GM18867 (cell line): Measurements from ENCODE around the gene NUDT4.
A peak's percentile ranks its signal among the peaks of the same experiment; 100 is the strongest.
"Not testable (repeated sequence)": the region's sequence is repeated elsewhere in the genome, so short reads cannot be mapped to it uniquely, and the experiment has no call there.

Experiments used
- ATAC-seq: cut with Tn5 transposase; IDR thresholded peaks from one replicate; pipeline ENCODE4 v1.9.1; 2021; ENCODE audit warnings: mild to moderate bottlenecking, moderate library complexity; ENCODE audit not compliant: unreplicated experiment

Gene NUDT4

GRCh38 chr12:93365616-93366405, 11.9 kb upstream of the NUDT4 start:
- ATAC-seq, result no peak

DNA sequence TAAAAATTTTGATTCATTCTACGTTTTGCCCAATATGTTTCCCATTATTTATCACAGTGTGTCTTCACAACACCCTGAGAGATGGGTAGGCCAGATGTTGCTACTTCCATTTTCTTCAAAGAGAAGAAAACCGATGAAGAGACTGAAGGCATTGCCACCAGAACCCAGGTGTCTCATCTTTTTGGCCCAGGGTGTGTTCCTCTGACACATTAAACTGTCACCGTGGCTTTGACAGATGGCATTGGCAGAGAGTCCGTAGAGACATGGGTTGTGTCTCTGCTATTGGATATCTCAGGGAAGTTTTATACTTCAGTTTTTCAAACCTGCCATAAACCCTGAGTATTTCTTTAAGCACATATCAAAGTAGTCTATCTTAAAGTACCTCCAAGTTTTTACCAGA, 11.3 kb upstream of the NUDT4 start:
- no peak for ATAC-seq

DNA sequence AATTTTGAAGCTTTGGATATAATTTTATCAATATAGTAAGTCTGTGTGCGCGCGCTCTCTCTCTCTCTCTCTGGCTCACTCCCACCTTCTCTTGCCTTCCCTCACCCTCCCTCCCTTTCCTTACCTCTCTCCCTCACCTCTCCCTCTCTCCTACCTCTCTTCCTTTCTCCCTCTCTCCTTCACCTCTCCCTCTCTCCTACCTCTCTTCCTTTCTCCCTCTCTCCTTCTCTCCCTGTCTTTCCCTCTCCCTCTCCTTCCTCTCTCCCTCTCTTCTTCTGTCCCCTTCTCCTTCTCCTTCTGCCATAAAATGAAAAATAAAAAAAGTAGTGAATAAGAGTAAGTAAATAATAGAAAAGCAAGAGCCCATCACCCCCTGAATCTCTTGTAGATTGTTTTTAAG, 9.0 kb upstream of the NUDT4 start:
- ATAC-seq, result no peak

DNA sequence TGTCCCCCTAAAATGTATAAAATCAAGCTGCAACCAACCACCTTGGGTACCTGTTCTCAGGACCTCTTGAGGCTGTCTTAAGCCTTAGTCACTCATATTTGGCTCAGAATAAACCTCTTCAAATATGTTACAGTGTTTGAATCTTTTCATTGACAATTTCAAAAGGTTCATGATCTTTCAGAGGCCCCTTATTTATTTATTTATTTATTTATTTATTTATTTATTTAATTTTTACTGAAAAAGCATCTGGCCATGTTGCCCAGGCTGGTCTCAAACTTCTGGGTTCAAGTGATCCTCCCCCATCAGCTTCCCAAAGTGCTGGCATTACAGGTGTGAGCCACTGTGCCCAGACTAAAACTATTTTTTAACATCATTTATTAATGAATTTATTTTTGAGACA, 8.2 kb upstream of the NUDT4 start:
- no peak for ATAC-seq

DNA sequence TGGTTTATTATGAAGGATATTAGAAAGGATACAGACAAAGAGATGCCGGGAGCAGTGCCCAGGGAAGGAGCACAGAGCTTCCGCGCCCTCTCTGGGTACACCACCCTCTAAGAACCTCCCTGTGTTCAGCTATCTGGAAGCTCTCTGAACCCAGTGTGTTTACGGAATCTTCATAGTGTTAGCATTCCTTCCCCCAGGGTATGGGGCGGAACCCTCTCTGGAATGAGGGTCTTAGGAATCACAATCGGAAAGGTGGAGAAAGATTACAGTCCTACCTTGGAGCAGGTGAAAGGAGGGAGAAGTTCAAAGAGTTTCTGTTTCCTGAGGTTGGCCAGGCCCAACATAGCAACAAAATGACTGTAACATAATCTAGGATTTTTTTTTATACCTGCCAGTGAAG, 6.8 kb upstream of the NUDT4 start:
- ATAC-seq, result no peak

DNA sequence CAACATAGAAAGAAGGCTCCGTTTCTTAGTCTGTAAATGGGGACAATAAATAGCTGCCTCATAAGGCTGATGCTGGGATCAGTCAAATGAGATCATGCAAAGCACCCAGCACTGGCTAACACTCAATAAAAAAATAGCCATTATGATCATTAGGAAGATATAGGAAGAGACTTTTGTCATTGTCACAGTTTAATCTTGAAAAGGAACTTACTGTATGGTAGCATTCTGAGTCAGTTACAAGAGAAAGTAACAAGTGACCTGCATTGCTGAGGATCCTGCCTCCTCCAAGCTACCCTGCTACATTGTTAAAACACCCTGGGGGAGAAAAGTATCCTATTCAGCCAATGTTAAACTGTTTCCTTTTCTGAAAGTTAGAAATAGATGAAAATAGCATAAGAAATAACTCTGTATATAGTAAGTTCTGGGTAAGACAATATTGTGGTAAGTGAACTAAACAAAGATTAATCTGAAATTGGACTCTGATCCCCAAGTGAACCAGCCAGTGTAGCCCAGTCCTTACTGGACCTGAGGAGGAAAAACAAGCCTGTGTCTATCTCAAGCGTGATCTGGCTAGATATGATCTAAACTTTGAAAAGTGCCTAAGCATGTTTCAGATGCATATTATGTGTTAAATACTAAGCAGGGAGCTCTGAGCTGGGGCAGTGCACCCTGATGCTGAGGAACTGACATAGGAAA, 3.6 kb upstream of the NUDT4 start:
- ATAC-seq, result no peak

DNA sequence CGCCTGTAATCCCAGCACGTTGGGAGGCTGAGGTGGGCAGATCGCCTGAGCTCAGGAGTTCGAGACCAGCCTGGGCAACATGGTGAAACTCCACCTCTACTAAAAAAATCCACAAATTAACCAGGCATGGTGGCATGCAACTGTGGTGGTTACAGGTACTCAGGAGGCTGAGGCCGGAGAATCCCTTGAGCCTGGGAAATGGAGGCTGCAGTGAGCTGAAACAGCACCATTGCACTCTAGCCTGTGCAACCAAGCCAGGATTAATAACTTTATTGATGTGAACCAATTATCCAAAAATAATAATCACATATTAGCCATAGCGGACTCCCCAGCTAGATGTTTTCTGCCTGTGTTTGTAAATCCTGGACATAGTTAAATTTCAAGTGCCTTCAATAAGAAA, 1.8 kb upstream of the NUDT4 start:
- ATAC-seq, result no peak

- no peak for ATAC-seq
These were observed 1.1 kb upstream of the NUDT4 start for GRCh38 chr12:93376436-93377251.

- ATAC-seq, result peak; percentile 30
These were observed 672 bp downstream of the NUDT4 start for GRCh38 chr12:93378196-93378997.

DNA sequence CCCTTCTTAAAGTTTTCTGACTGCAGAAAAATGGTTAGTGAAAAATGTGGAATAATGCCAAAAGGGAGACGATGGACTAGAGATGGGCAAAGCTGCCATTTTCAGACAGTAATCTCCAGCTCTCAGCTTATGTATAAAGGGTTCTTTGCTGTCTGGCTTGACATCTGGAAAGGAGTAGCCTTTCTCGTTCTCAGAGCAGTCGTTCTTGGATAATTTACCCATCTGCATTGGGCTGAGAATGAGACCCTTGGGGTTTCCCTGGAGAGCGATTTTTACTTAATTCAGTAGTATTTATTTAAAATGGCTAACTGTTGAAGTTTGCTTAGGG, 1.2 kb downstream of the NUDT4 start:
- no peak for ATAC-seq

DNA sequence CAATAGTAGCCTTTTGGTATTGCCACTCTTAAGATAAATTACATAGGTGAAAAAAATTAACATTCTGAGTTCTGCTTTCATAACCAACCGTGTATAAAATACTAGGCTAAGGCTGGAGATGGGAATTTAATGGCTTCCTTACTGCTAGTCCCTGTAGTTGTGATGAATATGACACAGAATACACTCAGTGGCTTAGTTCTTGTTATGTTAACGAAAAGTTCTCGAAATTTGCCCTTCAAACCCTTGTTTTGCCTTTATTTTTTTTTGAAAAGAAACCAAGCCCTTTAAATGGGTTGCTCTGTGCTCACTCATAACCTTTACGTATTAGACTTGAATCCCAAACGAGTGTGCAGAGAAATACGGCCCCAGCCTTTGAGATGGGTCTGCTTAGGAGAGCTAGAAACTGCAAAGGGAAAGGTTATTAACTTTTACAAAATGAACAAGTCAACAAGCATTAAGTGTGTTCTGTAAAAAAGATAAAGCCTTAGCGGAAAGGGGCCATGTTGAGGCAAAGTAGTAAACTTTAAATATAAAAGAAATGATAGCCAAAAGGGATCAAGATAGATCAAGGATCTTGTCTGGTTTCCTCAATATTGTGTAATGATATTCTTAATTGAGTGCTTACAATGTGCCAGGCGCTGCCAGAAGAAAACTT, 1.7 kb downstream of the NUDT4 start:
- no peak for ATAC-seq

GRCh38 chr12:93379981-93380361, 2.2 kb downstream of the NUDT4 start:
- no peak for ATAC-seq

DNA sequence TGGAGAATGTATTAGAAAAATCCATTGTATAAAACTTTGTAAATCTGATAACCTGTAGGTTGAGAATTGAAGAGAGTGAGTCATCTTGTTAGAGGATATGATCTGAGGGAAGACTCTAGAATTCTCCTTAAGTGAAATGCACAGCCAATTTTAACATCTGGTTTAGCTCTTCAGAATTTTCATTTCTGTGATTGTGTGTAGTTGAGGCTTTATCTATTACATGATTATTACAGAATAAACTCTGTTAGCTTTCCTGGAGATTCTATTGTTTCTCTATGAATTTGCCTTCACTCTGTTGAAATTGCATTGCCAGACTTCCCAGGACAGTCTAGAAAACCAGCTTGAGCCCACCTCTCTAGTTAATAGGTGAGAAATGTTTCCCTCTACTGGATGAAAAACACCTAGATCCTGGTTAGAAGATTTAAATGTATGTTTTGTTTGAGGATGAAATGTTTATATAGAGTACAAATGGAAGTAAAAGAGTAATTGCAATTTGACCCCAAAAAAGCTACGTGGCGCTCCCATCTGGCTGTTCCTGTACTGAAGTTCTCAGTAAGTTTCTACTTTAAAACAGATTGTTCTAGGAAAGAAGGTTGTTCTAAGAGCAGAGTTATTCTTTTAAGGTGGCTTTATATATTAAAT, 2.9 kb downstream of the NUDT4 start:
- no peak for ATAC-seq

GRCh38 chr12:93381161-93381975, 3.6 kb downstream of the NUDT4 start:
- no peak for ATAC-seq

DNA sequence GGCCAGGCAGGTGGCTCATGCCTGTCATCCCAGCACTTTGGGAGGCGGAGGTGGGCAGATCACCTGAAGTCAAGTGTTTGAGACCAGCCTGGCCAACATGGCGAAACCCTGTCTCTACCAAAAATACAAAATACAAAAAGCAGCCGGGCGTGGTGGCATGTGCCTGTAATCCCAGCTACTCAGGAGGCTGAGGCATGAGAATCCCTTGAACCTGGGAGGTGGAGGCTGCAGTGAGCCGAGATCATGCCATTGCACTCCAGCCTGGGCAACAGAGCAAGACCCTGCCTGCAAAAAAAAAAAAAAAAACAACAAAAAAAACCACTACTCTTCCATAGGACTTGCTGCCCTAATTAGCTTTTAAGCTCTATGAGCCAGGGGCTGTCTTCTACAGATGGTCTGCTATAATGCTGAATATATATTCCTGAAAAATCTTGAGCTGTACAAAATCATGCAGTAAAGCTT, 4.3 kb downstream of the NUDT4 start:
- ATAC-seq, result not testable (repeated sequence)

GRCh38 chr12:93387780-93388179, 10.1 kb downstream of the NUDT4 start:
- ATAC-seq, result peak; percentile 51

GRCh38 chr12:93390031-93390430, 12.3 kb downstream of the NUDT4 start:
- ATAC-seq, result no peak

DNA sequence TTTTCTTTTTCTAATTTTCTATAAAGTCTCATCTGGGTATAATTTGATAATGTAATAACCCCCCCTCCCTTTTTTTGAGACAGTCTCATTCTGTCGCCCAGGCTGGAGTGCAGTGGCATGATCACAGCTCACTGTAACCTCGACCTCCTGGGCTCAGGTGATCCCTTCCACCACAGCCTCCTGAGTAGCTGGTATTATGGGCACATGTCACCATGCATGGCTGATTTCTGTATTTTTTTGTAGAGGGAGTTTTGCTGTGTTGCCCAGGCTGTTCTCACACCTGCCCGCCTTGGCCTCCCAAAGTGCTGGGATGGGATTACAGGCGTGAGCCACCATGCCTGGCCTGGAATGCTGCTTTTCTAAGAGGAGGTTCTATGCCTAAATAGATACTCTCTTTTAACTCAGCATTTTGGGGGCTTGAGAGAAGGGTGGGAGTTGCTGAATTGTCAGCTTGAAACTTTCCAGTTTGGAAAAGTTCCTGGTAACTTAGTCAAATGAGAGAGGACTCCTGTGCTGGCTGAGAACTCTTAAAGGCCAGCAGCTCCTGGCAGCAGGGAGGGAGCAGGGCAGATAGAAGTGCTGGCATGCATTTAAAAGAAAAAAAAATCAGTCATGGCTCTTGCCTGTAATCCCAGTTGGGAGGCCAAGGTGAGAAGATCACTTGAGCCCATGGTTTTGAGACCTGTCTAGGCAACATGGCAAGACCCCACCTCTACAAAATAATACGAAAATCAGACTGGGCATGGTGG, 13.0 kb downstream of the NUDT4 start:
- ATAC-seq, result no peak
